A549 treated with CpdA at 1 μM for 4 hours (cell line): ENCODE measurements around the gene RAB8A. TPM values are rescaled to one million over a fixed set of nuclear protein-coding genes. Genes with fewer than 3 reads are reported as not detected.

Experiments
- total RNA-seq: library from RNA; stranded (reverse); fragments of 200-300 nt; extraction: Qiagen RNA extraction; gene quantifications from 5 replicates; pipeline ENCODE4 v1.2.3, GENCODE V29; 2022; ENCODE audit warnings: low read depth

Gene RAB8A
- 43.1 to 82.8 TPM (median 46.0 TPM) in 5 replicates for total RNA-seq

GRCh38 chr19:16111160-16111908 is at the start of gene RAB8A:
TSS of gene RAB8A (plus strand) at chr19:16111889. CDS start at chr19:16111902, 13 bp downstream.

GRCh38 chr19:16076154-16076957 is 35.3 kb upstream of the RAB8A start, which contains the start of gene TPM4:
TSS of gene TPM4 (plus strand) at chr19:16076495. CDS start at chr19:16076566, 71 bp downstream.

GRCh38 chr19:16143399-16144215 is 31.9 kb downstream of the RAB8A start, which contains the start of gene HSH2D:
TSS of gene HSH2D (plus strand) at chr19:16143685. CDS start at chr19:16148751, 5,066 bp downstream.

Other genes with a start within 250 kb of the RAB8A start
- gene CYP4F2, start 213.8 kb upstream of the RAB8A start, total RNA-seq = 0.07 to 0.49 TPM (median 0.21 TPM) in 4 of 5 replicates, not detected in the other
- gene CYP4F11, start 177.4 kb upstream of the RAB8A start, total RNA-seq = 5.7 to 7.2 TPM (median 6.5 TPM) in 5 replicates
- gene OR10H4, start 162.9 kb upstream of the RAB8A start, total RNA-seq = not detected in 5 replicates
- 344 to 451 TPM (median 396 TPM) in 5 replicates for gene TPM4, start 35.4 kb upstream of the RAB8A start, total RNA-seq
- 0.08 TPM in 1 of 5 replicates, not detected in the others for gene HSH2D, start 31.8 kb downstream of the RAB8A start, total RNA-seq
- not detected in 5 replicates for gene CIB3, start 61.6 kb downstream of the RAB8A start, total RNA-seq
- gene FAM32A, start 73.5 kb downstream of the RAB8A start, total RNA-seq = 85.6 to 96.3 TPM (median 95.1 TPM) in 5 replicates
- 55.6 to 70.5 TPM (median 64.3 TPM) in 5 replicates for gene AP1M1, start 86.0 kb downstream of the RAB8A start, total RNA-seq
- gene KLF2, start 212.9 kb downstream of the RAB8A start, total RNA-seq = 10.0 to 25.2 TPM (median 20.7 TPM) in 5 replicates